ENCODE data around the gene AGAP2.

The AGAP2 gene

DNA sequence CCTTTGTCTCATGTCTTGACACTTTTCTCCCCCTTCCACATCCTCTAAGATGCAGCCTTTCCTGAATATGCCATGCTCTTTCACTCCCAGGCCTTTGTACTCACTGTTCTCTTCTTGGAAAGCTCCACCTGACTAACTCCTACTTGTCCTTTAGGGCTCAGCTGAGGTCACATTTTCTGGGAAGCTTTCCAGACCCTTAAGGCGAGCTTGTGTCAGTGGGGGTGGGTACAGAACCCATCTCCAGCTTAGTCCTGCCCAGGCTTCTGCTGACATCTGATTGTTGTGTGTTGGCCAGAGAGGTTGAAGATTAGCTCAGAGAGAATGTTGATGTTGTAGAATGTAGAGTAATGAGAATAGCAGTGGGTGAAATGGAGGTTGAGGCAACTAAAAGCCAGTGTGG, 41.2 kb upstream of the AGAP2 start:
- TF ChIP-seq, protein P1, sequence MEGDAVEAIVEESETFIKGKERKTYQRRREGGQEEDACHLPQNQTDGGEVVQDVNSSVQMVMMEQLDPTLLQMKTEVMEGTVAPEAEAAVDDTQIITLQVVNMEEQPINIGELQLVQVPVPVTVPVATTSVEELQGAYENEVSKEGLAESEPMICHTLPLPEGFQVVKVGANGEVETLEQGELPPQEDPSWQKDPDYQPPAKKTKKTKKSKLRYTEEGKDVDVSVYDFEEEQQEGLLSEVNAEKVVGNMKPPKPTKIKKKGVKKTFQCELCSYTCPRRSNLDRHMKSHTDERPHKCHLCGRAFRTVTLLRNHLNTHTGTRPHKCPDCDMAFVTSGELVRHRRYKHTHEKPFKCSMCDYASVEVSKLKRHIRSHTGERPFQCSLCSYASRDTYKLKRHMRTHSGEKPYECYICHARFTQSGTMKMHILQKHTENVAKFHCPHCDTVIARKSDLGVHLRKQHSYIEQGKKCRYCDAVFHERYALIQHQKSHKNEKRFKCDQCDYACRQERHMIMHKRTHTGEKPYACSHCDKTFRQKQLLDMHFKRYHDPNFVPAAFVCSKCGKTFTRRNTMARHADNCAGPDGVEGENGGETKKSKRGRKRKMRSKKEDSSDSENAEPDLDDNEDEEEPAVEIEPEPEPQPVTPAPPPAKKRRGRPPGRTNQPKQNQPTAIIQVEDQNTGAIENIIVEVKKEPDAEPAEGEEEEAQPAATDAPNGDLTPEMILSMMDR (IDR thresholded peaks at IDR 0.05; ENCODE audit: poor library complexity, severe bottlenecking) = no peak
- DNase-seq (ENCODE audit: low spot score) (no peak), ATAC-seq (ENCODE audit: low read depth) (no peak)
- no peak overlapping the region for H3K4me3 ChIP-seq (ENCODE audit: severe bottlenecking)
- H3K27me3 ChIP-seq (ENCODE audit: insufficient read depth, poor library complexity, severe bottlenecking) = no peaks in the 10 kb centered on the region
- H3K4me1 ChIP-seq (ENCODE audit: insufficient read depth, poor library complexity, severe bottlenecking) = peaks cover 5% of the 10 kb centered on the region
- H3K27ac ChIP-seq (ENCODE audit: poor library complexity, severe bottlenecking) = no peak overlapping the region
- no peaks in the 10 kb centered on the region for H3K9me3 ChIP-seq (ENCODE audit: severe bottlenecking)
- peaks cover 15% of the 10 kb centered on the region for H3K36me3 ChIP-seq (ENCODE audit: low read depth)

GRCh38 chr12:57777911-57778310, 39.4 kb upstream of the AGAP2 start:
- Histone ChIP-seq H3K27me3 (ENCODE audit: insufficient read depth, poor library complexity, severe bottlenecking) (no peaks in the 10 kb centered on the region), H3K4me3 (ENCODE audit: severe bottlenecking) (no peak overlapping the region), H3K27ac (ENCODE audit: poor library complexity, severe bottlenecking) (no peak overlapping the region), H3K4me1 (ENCODE audit: insufficient read depth, poor library complexity, severe bottlenecking) (no peaks in the 10 kb centered on the region), H3K9me3 (ENCODE audit: severe bottlenecking) (no peaks in the 10 kb centered on the region), H3K36me3 (ENCODE audit: low read depth) (peaks cover 16% of the 10 kb centered on the region; the same call in 1 of the 2 replicates)
- DNase-seq (ENCODE audit: low spot score) (no peak), ATAC-seq (ENCODE audit: low read depth) (no peak)
- TF ChIP-seq, protein P1 (IDR thresholded peaks at IDR 0.05; ENCODE audit: poor library complexity, severe bottlenecking) = no peak

DNA sequence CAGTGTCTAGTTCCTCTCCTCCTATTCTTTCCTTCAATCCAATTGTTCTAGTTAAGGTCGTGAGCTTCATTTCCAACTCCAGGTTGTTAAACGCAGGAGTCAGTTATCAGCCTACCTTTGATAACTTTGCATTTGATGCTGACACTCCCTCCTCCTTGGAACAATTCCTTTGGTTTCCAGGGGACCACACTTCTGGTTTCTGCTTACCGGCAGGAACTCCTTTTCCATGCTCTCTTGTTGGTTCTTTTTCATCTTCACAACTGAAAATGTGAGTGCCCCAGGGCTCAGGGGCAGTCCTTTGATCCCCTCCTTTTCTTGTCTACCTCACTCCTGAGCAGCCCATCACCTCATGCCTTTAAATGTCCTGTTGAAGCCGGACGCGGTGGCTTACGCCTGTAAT, 38.8 kb upstream of the AGAP2 start:
- TF ChIP-seq, protein P1 (IDR thresholded peaks at IDR 0.05; ENCODE audit: poor library complexity, severe bottlenecking) = no peak
- no peaks in the 10 kb centered on the region for H3K4me1 ChIP-seq (ENCODE audit: insufficient read depth, poor library complexity, severe bottlenecking)
- no peak overlapping the region for H3K27ac ChIP-seq (ENCODE audit: poor library complexity, severe bottlenecking)
- ATAC-seq (ENCODE audit: low read depth) = no peak
- no peak overlapping the region for H3K4me3 ChIP-seq (ENCODE audit: severe bottlenecking)
- no peaks in the 10 kb centered on the region for H3K27me3 ChIP-seq (ENCODE audit: insufficient read depth, poor library complexity, severe bottlenecking)
- H3K36me3 ChIP-seq (ENCODE audit: low read depth) = peaks cover 16% of the 10 kb centered on the region; the same call in 1 of the 2 replicates
- DNase-seq (ENCODE audit: low spot score) = no peak
- H3K9me3 ChIP-seq (ENCODE audit: severe bottlenecking) = no peaks in the 10 kb centered on the region

DNA sequence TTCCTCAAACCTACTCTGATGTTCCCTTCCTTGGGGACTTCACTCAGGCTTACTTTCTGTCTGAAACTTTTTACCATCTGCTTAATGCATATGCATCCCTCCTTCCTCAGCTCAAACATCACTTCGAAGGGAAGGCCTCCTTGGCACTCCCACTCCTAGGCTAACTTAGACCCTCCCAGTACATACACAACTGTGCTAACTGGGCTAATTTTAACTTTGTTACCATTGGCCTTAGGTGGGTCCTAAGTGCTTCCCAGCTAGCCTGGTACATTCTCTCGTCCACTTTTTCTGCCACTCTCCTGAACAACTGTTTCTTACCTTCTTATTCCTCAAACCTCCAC, 37.7 kb upstream of the AGAP2 start:
- ATAC-seq (ENCODE audit: low read depth) (no peak), DNase-seq (ENCODE audit: low spot score) (no peak)
- H3K9me3 ChIP-seq (ENCODE audit: severe bottlenecking) = no peaks in the 10 kb centered on the region
- H3K4me1 ChIP-seq (ENCODE audit: insufficient read depth, poor library complexity, severe bottlenecking) = no peaks in the 10 kb centered on the region
- peaks cover 16% of the 10 kb centered on the region; the same call in 1 of the 2 replicates for H3K36me3 ChIP-seq (ENCODE audit: low read depth)
- TF ChIP-seq, protein P1 (IDR thresholded peaks at IDR 0.05; ENCODE audit: poor library complexity, severe bottlenecking) = no peak
- H3K27me3 ChIP-seq (ENCODE audit: insufficient read depth, poor library complexity, severe bottlenecking) = no peaks in the 10 kb centered on the region
- H3K27ac ChIP-seq (ENCODE audit: poor library complexity, severe bottlenecking) = no peak overlapping the region
- no peak overlapping the region for H3K4me3 ChIP-seq (ENCODE audit: severe bottlenecking)

DNA sequence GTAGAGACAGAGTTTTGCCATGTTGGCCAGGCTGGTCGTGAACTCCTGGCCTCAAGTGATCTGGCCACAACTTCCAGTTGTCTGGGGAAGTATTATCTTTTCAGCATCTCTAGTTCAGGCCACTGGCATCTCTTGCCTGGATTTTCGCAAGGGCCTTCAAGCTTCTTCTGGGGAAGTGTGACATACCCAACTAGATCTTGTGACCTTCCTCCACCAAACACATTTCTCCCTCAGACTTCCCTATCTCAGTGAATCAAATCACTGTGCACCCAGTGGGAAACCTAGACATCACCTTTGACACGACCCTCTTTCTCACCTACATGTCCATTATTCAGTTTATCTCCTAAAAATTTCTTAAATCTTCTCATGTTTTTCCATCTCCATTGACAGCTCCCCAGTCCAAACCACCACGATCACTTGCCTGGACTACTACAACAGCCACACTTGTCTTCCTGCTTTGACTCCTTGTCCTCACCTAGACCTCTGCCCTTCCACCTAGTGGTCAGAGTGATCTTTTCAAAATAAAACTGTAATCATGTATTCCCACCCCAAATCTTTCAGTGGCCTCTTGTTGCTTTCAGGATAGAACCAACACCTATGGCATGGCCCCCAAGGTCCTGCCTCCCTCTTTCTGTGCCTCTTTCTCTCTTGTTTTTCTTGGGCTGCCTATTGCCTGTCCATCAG, 37.2 kb upstream of the AGAP2 start:
- Histone ChIP-seq H3K4me1 (ENCODE audit: insufficient read depth, poor library complexity, severe bottlenecking) (no peaks in the 10 kb centered on the region), H3K36me3 (ENCODE audit: low read depth) (peaks cover 19% of the 10 kb centered on the region), H3K9me3 (ENCODE audit: severe bottlenecking) (no peaks in the 10 kb centered on the region), H3K27me3 (ENCODE audit: insufficient read depth, poor library complexity, severe bottlenecking) (no peaks in the 10 kb centered on the region), H3K4me3 (ENCODE audit: severe bottlenecking) (no peak overlapping the region), H3K27ac (ENCODE audit: poor library complexity, severe bottlenecking) (no peak overlapping the region)
- no peak for DNase-seq (ENCODE audit: low spot score)
- TF ChIP-seq, protein P1 (IDR thresholded peaks at IDR 0.05; ENCODE audit: poor library complexity, severe bottlenecking) = no peak
- ATAC-seq (ENCODE audit: low read depth) = no peak
